Activated T-cell treated with anti-CD3 and anti-CD28 coated beads, Interleukin-2, amount 50 U/mL, for 72 hours (primary cell): ENCODE measurements around the gene CWF19L1. TPM values are rescaled to one million over a fixed set of nuclear protein-coding genes. Genes with fewer than 3 reads are reported as not detected.
A peak's percentile ranks its signal among the peaks of the same experiment; 100 is the strongest.
"Not testable (repeated sequence)": the region's sequence is repeated elsewhere in the genome, so short reads cannot be mapped to it uniquely, and the experiment has no call there.

Experiments
- ATAC-seq, 2 donors: fragments of 150-1000 bp; cut with Tn5 transposase; replicated peaks in 1 of 2; 2 replicates each; pipeline ENCODE4 v1.10.0; 2021; ENCODE audit warnings: moderate library complexity in 2 of 2, mild to moderate bottlenecking in 1 of 2
- DNase-seq, 2 donors: peaks; one replicate each; pipeline ENCODE4 v3.0.0; 2021 to 2022; ENCODE audit warnings: mixed read lengths in 1 of 2
- H3K27ac Mint-ChIP-seq: one replicate; pipeline ENCODE4 v1.8.0; 2022; ENCODE audit warnings: mild to moderate bottlenecking, moderate library complexity, mixed read lengths
- H3K27me3 Mint-ChIP-seq: one replicate; pipeline ENCODE4 v1.8.0; 2022; ENCODE audit warnings: low read depth, mixed read lengths
- H3K36me3 Mint-ChIP-seq, 2 donors: one replicate each; pipeline ENCODE4 v1.8.0; 2022; ENCODE audit warnings: mixed read lengths in 2 of 2, mild to moderate bottlenecking in 1 of 2; ENCODE audit not compliant: insufficient read depth in 2 of 2
- H3K4me1 Mint-ChIP-seq: one replicate; pipeline ENCODE4 v1.8.0; 2022; ENCODE audit warnings: low read depth, mixed read lengths
- H3K4me3 Mint-ChIP-seq, 2 donors: one replicate each; pipeline ENCODE4 v1.8.0; 2022; ENCODE audit warnings: mild to moderate bottlenecking in 2 of 2, mixed read lengths in 2 of 2, moderate library complexity in 2 of 2
- H3K9me3 Mint-ChIP-seq, 2 donors: one replicate each; pipeline ENCODE4 v1.8.0; 2022; ENCODE audit warnings: mixed read lengths in 2 of 2
- total RNA-seq, 2 donors: library from RNA; stranded (reverse); gene quantifications; one replicate each; pipeline ENCODE4 v1.2.3, GENCODE V29; 2022

The CWF19L1 gene
- total RNA-seq = 10 to 100 TPM; 54.4 to 73.1 TPM

- peaks cover 4 to 9% of the 10 kb centered on the region in 2 donors for H3K36me3 Mint-ChIP-seq
- peak within 1 kb of the TSS; percentile 98 for H3K27ac Mint-ChIP-seq
- peak within 1 kb of the TSS; percentile 97 to 99 for H3K4me3 Mint-ChIP-seq
- no peaks in the 10 kb centered on the region for H3K27me3 Mint-ChIP-seq
- H3K4me1 Mint-ChIP-seq = peaks cover 22% of the 10 kb centered on the region
- H3K9me3 Mint-ChIP-seq = no peaks in the 10 kb centered on the region
- peak; percentile 82 to 93 for ATAC-seq
- DNase-seq = peak; percentile 64 to 79
Measured at GRCh38 chr10:100267239-100268104, at the start of gene CWF19L1. CWF19L1 (minus strand) TSS chr10:100267638; CDS start chr10:100267593, 45 bp downstream.

GRCh38 chr10:100315615-100316014 lies 48.2 kb upstream of the CWF19L1 start:
- Mint-ChIP-seq H3K36me3 (no peaks in the 10 kb centered on the region), H3K4me1 (no peaks in the 10 kb centered on the region), H3K27ac (no peak overlapping the region), H3K27me3 (peaks cover 58% of the 10 kb centered on the region), H3K9me3 (no peaks in the 10 kb centered on the region), H3K4me3 (no peak overlapping the region)
- ATAC-seq (no peak), DNase-seq (no peak)

GRCh38 chr10:100311298-100311697 lies 43.9 kb upstream of the CWF19L1 start:
- no peak for ATAC-seq
- no peak for DNase-seq
- Mint-ChIP-seq H3K4me3 (no peak overlapping the region), H3K9me3 (no peaks in the 10 kb centered on the region), H3K36me3 (no peaks in the 10 kb centered on the region), H3K27ac (no peak overlapping the region), H3K4me1 (no peaks in the 10 kb centered on the region), H3K27me3 (peaks cover 60% of the 10 kb centered on the region)

GRCh38 chr10:100307684-100308083 lies 40.2 kb upstream of the CWF19L1 start:
- DNase-seq (no peak), ATAC-seq (peak in 1 of 2 donors; percentile 54)
- no peak overlapping the region for H3K4me3 Mint-ChIP-seq
- peaks cover 73% of the 10 kb centered on the region for H3K27me3 Mint-ChIP-seq
- H3K36me3 Mint-ChIP-seq = no peaks in the 10 kb centered on the region
- H3K4me1 Mint-ChIP-seq = no peaks in the 10 kb centered on the region
- H3K27ac Mint-ChIP-seq = no peak overlapping the region
- no peaks in the 10 kb centered on the region for H3K9me3 Mint-ChIP-seq

- Mint-ChIP-seq H3K27ac (no peak overlapping the region), H3K9me3 (no peaks in the 10 kb centered on the region), H3K4me3 (no peak overlapping the region), H3K4me1 (no peaks in the 10 kb centered on the region), H3K36me3 (no peaks in the 10 kb centered on the region), H3K27me3 (peaks cover 66% of the 10 kb centered on the region)
- ATAC-seq (no peak), DNase-seq (no peak)
Measured at GRCh38 chr10:100306861-100307260, 39.4 kb upstream of the CWF19L1 start.

GRCh38 chr10:100304414-100304813 lies 37.0 kb upstream of the CWF19L1 start:
- Mint-ChIP-seq H3K27me3 (peaks cover 57% of the 10 kb centered on the region), H3K9me3 (no peaks in the 10 kb centered on the region), H3K36me3 (no peaks in the 10 kb centered on the region), H3K4me1 (no peaks in the 10 kb centered on the region), H3K4me3 (no peak overlapping the region), H3K27ac (no peak overlapping the region)
- DNase-seq = no peak
- no peak for ATAC-seq

- no peak for ATAC-seq
- H3K4me3 Mint-ChIP-seq = no peak overlapping the region
- H3K27me3 Mint-ChIP-seq = peaks cover 58% of the 10 kb centered on the region
- no peaks in the 10 kb centered on the region for H3K9me3 Mint-ChIP-seq
- H3K4me1 Mint-ChIP-seq = no peaks in the 10 kb centered on the region
- no peak overlapping the region for H3K27ac Mint-ChIP-seq
- DNase-seq = no peak
- H3K36me3 Mint-ChIP-seq = no peaks in the 10 kb centered on the region
Measured at GRCh38 chr10:100303724-100304319, 36.4 kb upstream of the CWF19L1 start.

- not testable (repeated sequence) for ATAC-seq, DNase-seq, H3K36me3 Mint-ChIP-seq, H3K4me1 Mint-ChIP-seq, H3K9me3 Mint-ChIP-seq, H3K4me3 Mint-ChIP-seq, H3K27ac Mint-ChIP-seq
- H3K27me3 Mint-ChIP-seq = peaks cover 66% of the 10 kb centered on the region
Measured at GRCh38 chr10:100301123-100301522, 33.7 kb upstream of the CWF19L1 start.

GRCh38 chr10:100297242-100297641 lies 29.8 kb upstream of the CWF19L1 start:
- Mint-ChIP-seq H3K36me3 (no peaks in the 10 kb centered on the region), H3K4me1 (no peaks in the 10 kb centered on the region), H3K9me3 (no peaks in the 10 kb centered on the region), H3K4me3 (no peak overlapping the region), H3K27me3 (peaks cover 48% of the 10 kb centered on the region), H3K27ac (no peak overlapping the region)
- DNase-seq = no peak
- no peak for ATAC-seq

GRCh38 chr10:100293066-100293465 lies 25.6 kb upstream of the CWF19L1 start:
- ATAC-seq (no peak), DNase-seq (no peak)
- no peaks in the 10 kb centered on the region for H3K36me3 Mint-ChIP-seq
- H3K9me3 Mint-ChIP-seq = no peaks in the 10 kb centered on the region
- H3K4me3 Mint-ChIP-seq = no peak overlapping the region
- no peaks in the 10 kb centered on the region for H3K4me1 Mint-ChIP-seq
- no peak overlapping the region for H3K27ac Mint-ChIP-seq
- H3K27me3 Mint-ChIP-seq = peaks cover 33% of the 10 kb centered on the region

- ATAC-seq, H3K36me3 Mint-ChIP-seq, DNase-seq, H3K4me3 Mint-ChIP-seq, H3K4me1 Mint-ChIP-seq, H3K9me3 Mint-ChIP-seq, H3K27ac Mint-ChIP-seq: not testable (repeated sequence)
- H3K27me3 Mint-ChIP-seq = peaks cover 28% of the 10 kb centered on the region
Measured at GRCh38 chr10:100292300-100292699, 24.9 kb upstream of the CWF19L1 start.

GRCh38 chr10:100291356-100291755 lies 23.9 kb upstream of the CWF19L1 start:
- ATAC-seq (no peak), DNase-seq (no peak)
- no peak overlapping the region for H3K27ac Mint-ChIP-seq
- H3K27me3 Mint-ChIP-seq = peaks cover 19% of the 10 kb centered on the region
- peaks cover 10% of the 10 kb centered on the region for H3K4me1 Mint-ChIP-seq
- no peaks in the 10 kb centered on the region for H3K9me3 Mint-ChIP-seq
- no peaks in the 10 kb centered on the region for H3K36me3 Mint-ChIP-seq
- no peak overlapping the region for H3K4me3 Mint-ChIP-seq

GRCh38 chr10:100289641-100290040 lies 22.2 kb upstream of the CWF19L1 start:
- ATAC-seq (no peak), DNase-seq (no peak)
- Mint-ChIP-seq H3K4me3 (no peak overlapping the region), H3K36me3 (peaks cover 6 to 8% of the 10 kb centered on the region in 2 donors), H3K27me3 (peaks cover 7% of the 10 kb centered on the region), H3K9me3 (no peaks in the 10 kb centered on the region), H3K27ac (no peak overlapping the region), H3K4me1 (peaks cover 24% of the 10 kb centered on the region)
